GM23338 (cell line): ENCODE results near the gene EML4. TPM values are rescaled to one million over a fixed set of nuclear protein-coding genes. Genes with fewer than 3 reads are reported as not detected.

Source experiments
- CREB1 ChIP-seq: fragments of 250-450 bp; sonication (Bioruptor Pico); IDR thresholded peaks from 2 replicates; pipeline ENCODE4 v1.5.0; 2020; ENCODE audit warnings: low read depth, mild to moderate bottlenecking, moderate library complexity
- CTCF ChIP-seq, 2 experiments: fragments of 200-600 bp in 1 of 2; sonication (generic) in 1 of 2; conservative IDR thresholded peaks; 2 replicates each; pipeline versions ENCODE4 v1.5.1 to v1.6.1; 2016 to 2017; ENCODE audit warnings: antibody characterized with exemption in 2 of 2, low read depth in 2 of 2, mild to moderate bottlenecking in 2 of 2, moderate library complexity in 1 of 2
- EZH2 ChIP-seq: fragments of 200-600 bp; sonication (generic); IDR thresholded peaks from one replicate; pipeline ENCODE4 v1.8.0; 2017; ENCODE audit warnings: antibody characterized with exemption, mild to moderate bottlenecking, low read depth; ENCODE audit not compliant: unreplicated experiment
- STAT1 ChIP-seq: IDR thresholded peaks from one replicate; pipeline ENCODE4 v1.6.1; 2016; ENCODE audit warnings: antibody characterized with exemption; ENCODE audit not compliant: unreplicated experiment
- ZNF331 ChIP-seq: fragments of 250-450 bp; sonication (Bioruptor Pico); IDR thresholded peaks from 2 replicates; pipeline ENCODE4 v1.5.0; 2020; ENCODE audit warnings: low read depth, mild to moderate bottlenecking, moderate library complexity
- ZNF462 ChIP-seq: fragments of 250-450 bp; sonication (Bioruptor Pico); IDR thresholded peaks from 2 replicates; pipeline ENCODE4 v1.5.0; 2020; ENCODE audit warnings: mild to moderate bottlenecking, moderate library complexity
- polyA plus RNA-seq: library from polyadenylated mRNA; unstranded; fragments of >200 nt; fragmentation: Nextera tagmentation; extraction: Ambion mirVana; gene quantifications from 2 replicates; pipeline ENCODE4 v1.2.1, GENCODE V29; 2016
- total RNA-seq: library from RNA; depleted of rRNA; stranded (reverse); fragments of >200 nt; shearing (Covaris generic); gene quantifications from 2 replicates; pipeline ENCODE4 v1.2.3, GENCODE V29; 2014

Gene EML4
- total and polyA plus RNA-seq, 2 experiments from 2014 or later = 65.3 to 115 TPM

GRCh38 chr2:42369532-42370229 is 200.5 kb downstream of the EML4 start (continued):
- TF ChIP-seq ZNF462 (CRISPR knock-in tag) = no peak
- TF ChIP-seq CTCF (conservative IDR thresholded peaks at IDR 0.05; ENCODE audit: low read depth in 2 of 2) = no peak
- no peak for TF ChIP-seq STAT1
- no peak for TF ChIP-seq ZNF331 (CRISPR knock-in tag)
- TF ChIP-seq CREB1 = no peak
- no peak for TF ChIP-seq EZH2
